Measurements from ENCODE around the gene TATDN2.

DNA sequence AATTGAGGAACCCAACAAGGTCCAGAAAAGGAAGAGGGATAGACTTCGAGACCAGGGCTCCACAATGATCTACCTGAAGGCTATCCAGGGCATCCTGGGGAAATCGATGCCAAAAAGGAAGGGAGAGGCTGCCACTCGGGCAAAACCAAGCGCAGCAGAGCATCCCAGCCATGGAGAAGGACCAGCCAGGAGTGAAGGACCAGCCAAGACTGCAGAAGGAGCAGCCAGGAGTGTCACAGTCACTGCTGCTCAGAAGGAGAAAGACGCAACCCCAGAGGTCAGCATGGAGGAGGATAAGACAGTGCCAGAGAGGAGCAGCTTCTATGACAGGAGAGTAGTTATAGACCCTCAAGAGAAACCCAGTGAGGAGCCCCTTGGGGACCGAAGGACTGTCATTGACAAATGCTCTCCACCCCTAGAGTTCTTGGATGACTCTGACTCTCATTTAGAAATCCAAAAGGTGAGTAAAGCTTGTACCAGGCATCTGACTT is 12.0 kb downstream of the TATDN2 start:
- TF ChIP-seq, protein P1, sequence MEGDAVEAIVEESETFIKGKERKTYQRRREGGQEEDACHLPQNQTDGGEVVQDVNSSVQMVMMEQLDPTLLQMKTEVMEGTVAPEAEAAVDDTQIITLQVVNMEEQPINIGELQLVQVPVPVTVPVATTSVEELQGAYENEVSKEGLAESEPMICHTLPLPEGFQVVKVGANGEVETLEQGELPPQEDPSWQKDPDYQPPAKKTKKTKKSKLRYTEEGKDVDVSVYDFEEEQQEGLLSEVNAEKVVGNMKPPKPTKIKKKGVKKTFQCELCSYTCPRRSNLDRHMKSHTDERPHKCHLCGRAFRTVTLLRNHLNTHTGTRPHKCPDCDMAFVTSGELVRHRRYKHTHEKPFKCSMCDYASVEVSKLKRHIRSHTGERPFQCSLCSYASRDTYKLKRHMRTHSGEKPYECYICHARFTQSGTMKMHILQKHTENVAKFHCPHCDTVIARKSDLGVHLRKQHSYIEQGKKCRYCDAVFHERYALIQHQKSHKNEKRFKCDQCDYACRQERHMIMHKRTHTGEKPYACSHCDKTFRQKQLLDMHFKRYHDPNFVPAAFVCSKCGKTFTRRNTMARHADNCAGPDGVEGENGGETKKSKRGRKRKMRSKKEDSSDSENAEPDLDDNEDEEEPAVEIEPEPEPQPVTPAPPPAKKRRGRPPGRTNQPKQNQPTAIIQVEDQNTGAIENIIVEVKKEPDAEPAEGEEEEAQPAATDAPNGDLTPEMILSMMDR (IDR thresholded peaks at IDR 0.05; ENCODE audit: poor library complexity) = no peak
- no peak for TF ChIP-seq EZH2 (IDR thresholded peaks at IDR 0.05; ENCODE audit: borderline replicate concordance)
